Endothelial cell (in vitro differentiated cells): ENCODE data around the gene IL34. TPM values are rescaled to one million over a fixed set of nuclear protein-coding genes. Genes with fewer than 3 reads are reported as not detected.
A peak's percentile ranks its signal among the peaks of the same experiment; 100 is the strongest.

Source experiments
- DNase-seq: peaks from one replicate; pipeline ENCODE4 v3.0.0; 2021; ENCODE audit warnings: low spot score
- H3K27ac Mint-ChIP-seq: one replicate; pipeline ENCODE4 v1.8.0; 2021; ENCODE audit warnings: mixed read lengths, inconsistent platforms; ENCODE audit not compliant: unreplicated experiment
- H3K27me3 Mint-ChIP-seq: one replicate; pipeline ENCODE4 v1.8.0; 2021; ENCODE audit warnings: mild to moderate bottlenecking, moderate library complexity, mixed read lengths, inconsistent platforms; ENCODE audit not compliant: unreplicated experiment
- H3K36me3 Mint-ChIP-seq: one replicate; pipeline ENCODE4 v1.8.0; 2021; ENCODE audit warnings: mild to moderate bottlenecking, low read depth, mixed read lengths, inconsistent platforms; ENCODE audit not compliant: unreplicated experiment
- H3K4me1 Mint-ChIP-seq: one replicate; pipeline ENCODE4 v1.8.0; 2021; ENCODE audit warnings: mild to moderate bottlenecking, mixed read lengths, inconsistent platforms; ENCODE audit not compliant: unreplicated experiment
- H3K4me3 Mint-ChIP-seq: one replicate; pipeline ENCODE4 v1.8.0; 2021; ENCODE audit warnings: mild to moderate bottlenecking, mixed read lengths, inconsistent platforms; ENCODE audit not compliant: unreplicated experiment
- H3K9me3 Mint-ChIP-seq: one replicate; pipeline ENCODE4 v1.8.0; 2021; ENCODE audit warnings: mixed read lengths, inconsistent platforms; ENCODE audit not compliant: unreplicated experiment
- CTCF ChIP-seq: fragments of 200-600 bp; sonication (generic); IDR thresholded peaks from one replicate; pipeline ENCODE4 v1.5.0; 2021; ENCODE audit warnings: antibody characterized with exemption; ENCODE audit not compliant: unreplicated experiment
- total RNA-seq: library from RNA; stranded (reverse); fragmentation: NEBNext Ultra II Directional; extraction: Animal tissue kit (Norgen Biotek cat#: 25700); gene quantifications from one replicate; pipeline ENCODE4 v1.2.1, GENCODE V29; 2021; ENCODE audit not compliant: unreplicated experiment

Gene IL34
- total RNA-seq, 1 donor from 2014 or later, result 1.6 TPM

GRCh38 chr16:70685938-70686375, 39.6 kb downstream of the IL34 start, which contains the start of gene MTSS2:
Gene MTSS2, minus strand, starts transcription at chr16:70686053. Its CDS starts 262 bp downstream, at chr16:70685791.
- peak; percentile 78 for DNase-seq
- Mint-ChIP-seq H3K9me3 (no peaks in the 10 kb centered on the region), H3K4me1 (peaks cover 39% of the 10 kb centered on the region), H3K27me3 (peaks cover 19% of the 10 kb centered on the region), H3K4me3 (peak within 1 kb of the TSS; percentile 91), H3K36me3 (no peaks in the 10 kb centered on the region), H3K27ac (no peak within 1 kb of the TSS)
- no peak for TF ChIP-seq CTCF

GRCh38 chr16:70686376-70687101, 40.2 kb downstream of the IL34 start:
- H3K4me3 Mint-ChIP-seq, result peak overlapping the region; percentile 89
- H3K27me3 Mint-ChIP-seq, result peaks cover 20% of the 10 kb centered on the region
- H3K36me3 Mint-ChIP-seq, result no peaks in the 10 kb centered on the region
- no peak for DNase-seq
- H3K9me3 Mint-ChIP-seq, result no peaks in the 10 kb centered on the region
- no peak overlapping the region for H3K27ac Mint-ChIP-seq
- no peak for TF ChIP-seq CTCF
- peaks cover 37% of the 10 kb centered on the region for H3K4me1 Mint-ChIP-seq

- Mint-ChIP-seq H3K27ac (peak overlapping the region; percentile 75), H3K9me3 (no peaks in the 10 kb centered on the region), H3K4me3 (peak overlapping the region; percentile 73), H3K27me3 (peaks cover 21% of the 10 kb centered on the region), H3K36me3 (no peaks in the 10 kb centered on the region), H3K4me1 (peaks cover 37% of the 10 kb centered on the region)
- no peak for TF ChIP-seq CTCF
- no peak for DNase-seq
Measured at GRCh38 chr16:70687102-70687511, 40.7 kb downstream of the IL34 start.

- Mint-ChIP-seq H3K4me3 (peak overlapping the region; percentile 73), H3K4me1 (peaks cover 33% of the 10 kb centered on the region), H3K27ac (peak overlapping the region; percentile 75), H3K9me3 (no peaks in the 10 kb centered on the region), H3K27me3 (peaks cover 20% of the 10 kb centered on the region), H3K36me3 (no peaks in the 10 kb centered on the region)
- no peak for DNase-seq
- no peak for TF ChIP-seq CTCF
Measured at GRCh38 chr16:70687671-70688245, 41.4 kb downstream of the IL34 start.

GRCh38 chr16:70688246-70688742, 41.9 kb downstream of the IL34 start:
- H3K9me3 Mint-ChIP-seq, result no peaks in the 10 kb centered on the region
- H3K27me3 Mint-ChIP-seq, result peaks cover 20% of the 10 kb centered on the region
- H3K4me3 Mint-ChIP-seq, result no peak overlapping the region
- H3K4me1 Mint-ChIP-seq, result peaks cover 34% of the 10 kb centered on the region
- peak overlapping the region; percentile 57 for H3K27ac Mint-ChIP-seq
- H3K36me3 Mint-ChIP-seq, result peaks cover 3% of the 10 kb centered on the region
- TF ChIP-seq CTCF, result no peak
- DNase-seq, result no peak
